Suprapubic skin (tissue), 4 donors: ENCODE measurements around the gene ATN1.

Source experiments
- CTCF ChIP-seq, 2 donors: fragments of 200-600 bp in 1 of 2; fragments of 450-650 bp in 1 of 2; sonication (generic) in 1 of 2; IDR thresholded peaks; one replicate each; pipeline ENCODE4 v1.5.1; 2016 to 2019; ENCODE audit warnings: antibody characterized with exemption in 2 of 2, mild to moderate bottlenecking in 1 of 2, moderate library complexity in 1 of 2
- EP300 ChIP-seq: sonication (generic); formaldehyde crosslinking; IDR thresholded peaks from one replicate; pipeline ENCODE4 v1.6.1; 2017; ENCODE audit warnings: antibody characterized with exemption
- POLR2A ChIP-seq, 2 donors: fragments of 450-650 bp; IDR thresholded peaks; one replicate each; pipeline ENCODE4 v1.6.1; 2017; ENCODE audit warnings: antibody characterized with exemption in 2 of 2, mild to moderate bottlenecking in 2 of 2, moderate library complexity in 2 of 2
- POLR2AphosphoS5 ChIP-seq, 3 donors: sonication (generic); formaldehyde crosslinking; IDR thresholded peaks; one replicate each; pipeline ENCODE4 v1.6.1; 2017; ENCODE audit warnings: antibody characterized with exemption in 3 of 3

DNA sequence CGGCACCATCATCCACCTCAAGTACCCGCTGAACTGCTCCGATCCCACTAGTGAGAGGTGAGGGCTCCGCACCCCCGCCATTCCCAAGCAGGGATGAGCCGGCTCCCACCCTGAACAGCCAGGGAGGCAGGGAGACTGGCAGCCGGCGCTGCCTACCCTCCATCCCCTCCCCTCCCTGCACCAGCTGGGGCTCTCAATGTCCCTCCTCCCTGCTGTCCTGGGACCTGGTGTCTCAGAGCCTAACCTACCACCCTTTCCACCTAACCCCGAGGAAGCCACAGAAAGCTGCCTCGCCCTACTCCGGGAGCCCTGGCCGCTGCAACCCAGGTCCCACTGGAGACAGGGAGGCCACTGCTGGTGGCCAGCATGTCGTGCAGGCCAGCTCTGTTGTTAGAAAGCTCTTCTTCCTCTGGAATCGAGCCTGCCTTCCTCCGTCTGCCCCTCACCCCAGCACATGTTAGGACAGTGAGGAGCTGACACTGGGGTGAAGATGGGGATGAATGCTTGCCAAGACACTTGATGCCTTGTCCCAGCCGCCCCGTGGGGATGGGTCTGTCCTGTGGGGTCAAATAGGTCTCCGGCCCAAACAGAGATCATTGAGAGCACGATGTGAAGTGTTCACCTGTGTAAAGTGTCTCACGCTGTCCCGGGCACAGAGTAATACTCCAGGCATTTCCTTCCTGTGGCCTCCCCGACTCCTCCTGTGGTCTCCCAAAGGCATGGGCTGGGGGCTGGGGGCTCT lies 24.5 kb downstream of the ATN1 start:
- TF ChIP-seq POLR2A (IDR thresholded peaks at IDR 0.05) (no peak), POLR2AphosphoS5 (IDR thresholded peaks at IDR 0.05) (no peak), CTCF (IDR thresholded peaks at IDR 0.05) (no peak), EP300 (no peak)
